WTC11 (cell line): ENCODE measurements around the gene AREL1. TPM values are rescaled to one million over a fixed set of nuclear protein-coding genes. Genes with fewer than 3 reads are reported as not detected.

Experiments used
- ATAC-seq: fragments of 200-7000 bp; cut with Tn5 transposase; 2 replicates; pipeline ENCODE4 v1.10.0; 2021; ENCODE audit warnings: mild to moderate bottlenecking, moderate library complexity
- CTCF ChIA-PET: fragments of 300-600 bp; sonication (Branson Sonifier 250); formaldehyde crosslinking; loops from one replicate; lab custom pipeline; 2021; ENCODE audit warnings: antibody characterized with exemption; lab: Charles Lee
- POLR2A ChIA-PET: fragments of 350-600 bp; sonication (Branson Sonifier 250); formaldehyde crosslinking; loops from one replicate; lab custom pipeline; 2021; ENCODE audit warnings: antibody characterized with exemption; lab: Charles Lee
- DNase-seq: peaks from one replicate; pipeline ENCODE4 v3.0.0; 2021; ENCODE audit warnings: low spot score
- H3K27ac Mint-ChIP-seq: 2 replicates; pipeline ENCODE4 v1.8.0; 2021; ENCODE audit warnings: mixed read lengths
- H3K27me3 Mint-ChIP-seq: 2 replicates; pipeline ENCODE4 v1.8.0; 2021; ENCODE audit warnings: low read depth, mild to moderate bottlenecking, moderate library complexity, mixed read lengths
- H3K36me3 Mint-ChIP-seq: 2 replicates; pipeline ENCODE4 v1.8.0; 2021; ENCODE audit warnings: mixed read lengths
- H3K4me1 Mint-ChIP-seq: 2 replicates; pipeline ENCODE4 v1.8.0; 2022; ENCODE audit warnings: mixed read lengths
- H3K4me3 Mint-ChIP-seq: 2 replicates; pipeline ENCODE4 v1.8.0; 2021; ENCODE audit warnings: mild to moderate bottlenecking, moderate library complexity, mixed read lengths
- H3K9me3 Mint-ChIP-seq: 2 replicates; pipeline ENCODE4 v1.8.0; 2021; ENCODE audit warnings: mixed read lengths
- GRHL2 ChIP-seq: fragments of 250-450 bp; sonication (Bioruptor Pico); IDR thresholded peaks from 2 replicates; pipeline ENCODE4 v1.8.0; 2022; ENCODE audit warnings: mild to moderate bottlenecking, moderate library complexity; ENCODE audit not compliant: insufficient replicate concordance, severe bottlenecking
- IRF2 ChIP-seq: sonication (generic); formaldehyde crosslinking; IDR thresholded peaks from 2 replicates; pipeline ENCODE4 v1.8.0; 2022; ENCODE audit warnings: low read depth, missing genetic modification reagents, borderline replicate concordance
- JAZF1 ChIP-seq: fragments of 250-450 bp; sonication (Bioruptor Pico); IDR thresholded peaks from 2 replicates; pipeline ENCODE4 v1.9.0; 2021; ENCODE audit warnings: moderate library complexity, mild to moderate bottlenecking, inconsistent platforms
- NFATC4 ChIP-seq: fragments of 250-450 bp; sonication (Bioruptor Pico); IDR thresholded peaks from 2 replicates; pipeline ENCODE4 v1.9.0; 2021; ENCODE audit warnings: mild to moderate bottlenecking
- RELA ChIP-seq: sonication (generic); formaldehyde crosslinking; IDR thresholded peaks from 2 replicates; pipeline ENCODE4 v1.8.1; 2022; ENCODE audit warnings: missing genetic modification reagents, mild to moderate bottlenecking, borderline replicate concordance
- SMAD4 ChIP-seq: sonication (generic); formaldehyde crosslinking; IDR thresholded peaks from 2 replicates; pipeline ENCODE4 v1.8.0; 2022; ENCODE audit warnings: mild to moderate bottlenecking, missing genetic modification reagents
- TCF7 ChIP-seq: sonication (generic); formaldehyde crosslinking; IDR thresholded peaks from 2 replicates; pipeline ENCODE4 v1.8.0; 2022; ENCODE audit warnings: mild to moderate bottlenecking, low read depth, missing genetic modification reagents, moderate library complexity
- TP53 ChIP-seq: sonication (generic); formaldehyde crosslinking; IDR thresholded peaks from 2 replicates; pipeline ENCODE4 v1.8.1; 2023; ENCODE audit warnings: mild to moderate bottlenecking, missing genetic modification reagents
- ZNF121 ChIP-seq: sonication (generic); formaldehyde crosslinking; IDR thresholded peaks from 2 replicates; pipeline ENCODE4 v1.8.0; 2023; ENCODE audit warnings: missing genetic modification reagents
- ZNF138 ChIP-seq: sonication (generic); formaldehyde crosslinking; conservative IDR thresholded peaks from 2 replicates; pipeline ENCODE4 v1.8.1; 2022; ENCODE audit warnings: mild to moderate bottlenecking, moderate library complexity, missing genetic modification reagents
- ZNF232 ChIP-seq: sonication (generic); formaldehyde crosslinking; IDR thresholded peaks from 2 replicates; pipeline ENCODE4 v1.8.0; 2022; ENCODE audit warnings: mild to moderate bottlenecking, missing genetic modification reagents
- ZNF281 ChIP-seq: sonication (generic); formaldehyde crosslinking; IDR thresholded peaks from 2 replicates; pipeline ENCODE4 v1.8.0; 2023; ENCODE audit warnings: mild to moderate bottlenecking, missing genetic modification reagents
- ZNF317 ChIP-seq: sonication (generic); formaldehyde crosslinking; IDR thresholded peaks from 2 replicates; pipeline ENCODE4 v1.8.1; 2023; ENCODE audit warnings: low read depth, mild to moderate bottlenecking, moderate library complexity, missing genetic modification reagents, borderline replicate concordance
- ZNF423 ChIP-seq: fragments of 250-450 bp; sonication (Bioruptor Pico); IDR thresholded peaks from 2 replicates; pipeline ENCODE4 v2.1.2; 2022; ENCODE audit warnings: mild to moderate bottlenecking, moderate library complexity
- total RNA-seq: library from RNA; stranded (reverse); gene quantifications from 3 replicates; pipeline ENCODE4 v1.2.3, GENCODE V29; 2021
- TF ChIP-seq, protein P1 (sequence below): fragments of 200-600 bp; IDR thresholded peaks from 2 replicates; pipeline ENCODE4 v1.8.0; 2022; ENCODE audit warnings: antibody characterized with exemption
- TF ChIP-seq, protein P2 (sequence below): sonication (generic); formaldehyde crosslinking; IDR thresholded peaks from 2 replicates; pipeline ENCODE4 v1.8.1; 2023; ENCODE audit warnings: mild to moderate bottlenecking, missing genetic modification reagents, moderate library complexity
- TF ChIP-seq, protein P3 (sequence below): sonication (generic); formaldehyde crosslinking; IDR thresholded peaks from 2 replicates; pipeline ENCODE4 v1.8.0; 2022; ENCODE audit warnings: mild to moderate bottlenecking, missing genetic modification reagents
- TF ChIP-seq, protein P4 (sequence below): sonication (generic); formaldehyde crosslinking; IDR thresholded peaks from 2 replicates; pipeline ENCODE4 v1.8.1; 2022; ENCODE audit warnings: low read depth, mild to moderate bottlenecking, moderate library complexity, missing genetic modification reagents, borderline replicate concordance
- TF ChIP-seq, protein P5 (sequence below): sonication (generic); formaldehyde crosslinking; IDR thresholded peaks from 2 replicates; pipeline ENCODE4 v1.8.0; 2023; ENCODE audit warnings: missing genetic modification reagents

The AREL1 gene
- total RNA-seq, 1 experiment from 2014 or later = 37.0 TPM

GRCh38 chr14:74733221-74733620 is 20.3 kb upstream of the AREL1 start:
- ChIA-PET CTCF (no interaction called here), POLR2A (no interaction called here)
- DNase-seq = no peak
- no peaks in the 10 kb centered on the region for H3K27me3 Mint-ChIP-seq
- no peaks in the 10 kb centered on the region for H3K4me1 Mint-ChIP-seq
- H3K4me3 Mint-ChIP-seq = no peak overlapping the region
- ATAC-seq = no peak
- H3K9me3 Mint-ChIP-seq = no peaks in the 10 kb centered on the region
- TF ChIP-seq, protein P1, sequence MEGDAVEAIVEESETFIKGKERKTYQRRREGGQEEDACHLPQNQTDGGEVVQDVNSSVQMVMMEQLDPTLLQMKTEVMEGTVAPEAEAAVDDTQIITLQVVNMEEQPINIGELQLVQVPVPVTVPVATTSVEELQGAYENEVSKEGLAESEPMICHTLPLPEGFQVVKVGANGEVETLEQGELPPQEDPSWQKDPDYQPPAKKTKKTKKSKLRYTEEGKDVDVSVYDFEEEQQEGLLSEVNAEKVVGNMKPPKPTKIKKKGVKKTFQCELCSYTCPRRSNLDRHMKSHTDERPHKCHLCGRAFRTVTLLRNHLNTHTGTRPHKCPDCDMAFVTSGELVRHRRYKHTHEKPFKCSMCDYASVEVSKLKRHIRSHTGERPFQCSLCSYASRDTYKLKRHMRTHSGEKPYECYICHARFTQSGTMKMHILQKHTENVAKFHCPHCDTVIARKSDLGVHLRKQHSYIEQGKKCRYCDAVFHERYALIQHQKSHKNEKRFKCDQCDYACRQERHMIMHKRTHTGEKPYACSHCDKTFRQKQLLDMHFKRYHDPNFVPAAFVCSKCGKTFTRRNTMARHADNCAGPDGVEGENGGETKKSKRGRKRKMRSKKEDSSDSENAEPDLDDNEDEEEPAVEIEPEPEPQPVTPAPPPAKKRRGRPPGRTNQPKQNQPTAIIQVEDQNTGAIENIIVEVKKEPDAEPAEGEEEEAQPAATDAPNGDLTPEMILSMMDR = no peak
- no peak for TF ChIP-seq ZNF423
- TF ChIP-seq IRF2 = no peak
- TF ChIP-seq, protein P2, sequence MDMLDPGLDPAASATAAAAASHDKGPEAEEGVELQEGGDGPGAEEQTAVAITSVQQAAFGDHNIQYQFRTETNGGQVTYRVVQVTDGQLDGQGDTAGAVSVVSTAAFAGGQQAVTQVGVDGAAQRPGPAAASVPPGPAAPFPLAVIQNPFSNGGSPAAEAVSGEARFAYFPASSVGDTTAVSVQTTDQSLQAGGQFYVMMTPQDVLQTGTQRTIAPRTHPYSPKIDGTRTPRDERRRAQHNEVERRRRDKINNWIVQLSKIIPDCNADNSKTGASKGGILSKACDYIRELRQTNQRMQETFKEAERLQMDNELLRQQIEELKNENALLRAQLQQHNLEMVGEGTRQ (CRISPR knock-in tag) = no peak
- TF ChIP-seq ZNF121 = no peak
- TF ChIP-seq GRHL2 (CRISPR knock-in tag) = no peak
- TF ChIP-seq ZNF281 = no peak
- TF ChIP-seq NFATC4 (CRISPR knock-in tag) = no peak
- TF ChIP-seq, protein P3, sequence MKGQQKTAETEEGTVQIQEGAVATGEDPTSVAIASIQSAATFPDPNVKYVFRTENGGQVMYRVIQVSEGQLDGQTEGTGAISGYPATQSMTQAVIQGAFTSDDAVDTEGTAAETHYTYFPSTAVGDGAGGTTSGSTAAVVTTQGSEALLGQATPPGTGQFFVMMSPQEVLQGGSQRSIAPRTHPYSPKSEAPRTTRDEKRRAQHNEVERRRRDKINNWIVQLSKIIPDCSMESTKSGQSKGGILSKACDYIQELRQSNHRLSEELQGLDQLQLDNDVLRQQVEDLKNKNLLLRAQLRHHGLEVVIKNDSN (CRISPR knock-in tag) = no peak
- TF ChIP-seq ZNF138 (CRISPR knock-in tag) = no peak
- TF ChIP-seq RELA (CRISPR knock-in tag) = no peak
- no peak for TF ChIP-seq ZNF317 (CRISPR knock-in tag)
- no peak overlapping the region for H3K27ac Mint-ChIP-seq
- peaks cover 20% of the 10 kb centered on the region for H3K36me3 Mint-ChIP-seq

DNA sequence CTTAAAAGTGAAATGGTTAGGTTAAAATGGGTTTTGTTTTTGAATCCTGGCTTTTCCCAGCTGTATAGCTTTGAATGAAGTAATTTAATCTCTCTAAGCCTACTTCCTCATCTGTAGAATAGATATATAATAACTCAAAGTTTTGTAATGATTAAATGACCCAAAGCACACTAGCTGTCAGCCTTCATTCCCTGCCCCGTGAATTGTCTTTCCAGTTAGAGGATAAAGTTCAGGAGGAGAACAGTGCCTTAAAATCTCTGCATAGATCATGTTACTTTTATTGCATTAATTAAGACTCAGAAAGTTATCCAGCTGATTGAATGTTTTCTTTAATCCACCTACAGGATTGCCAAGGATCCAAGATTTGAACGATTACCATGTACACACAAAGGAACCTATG is 19.5 kb upstream of the AREL1 start:
- Mint-ChIP-seq H3K4me3 (no peak overlapping the region), H3K27ac (no peak overlapping the region), H3K9me3 (no peaks in the 10 kb centered on the region), H3K27me3 (no peaks in the 10 kb centered on the region), H3K4me1 (no peaks in the 10 kb centered on the region), H3K36me3 (peaks cover 21% of the 10 kb centered on the region)
- TF ChIP-seq, protein P4, sequence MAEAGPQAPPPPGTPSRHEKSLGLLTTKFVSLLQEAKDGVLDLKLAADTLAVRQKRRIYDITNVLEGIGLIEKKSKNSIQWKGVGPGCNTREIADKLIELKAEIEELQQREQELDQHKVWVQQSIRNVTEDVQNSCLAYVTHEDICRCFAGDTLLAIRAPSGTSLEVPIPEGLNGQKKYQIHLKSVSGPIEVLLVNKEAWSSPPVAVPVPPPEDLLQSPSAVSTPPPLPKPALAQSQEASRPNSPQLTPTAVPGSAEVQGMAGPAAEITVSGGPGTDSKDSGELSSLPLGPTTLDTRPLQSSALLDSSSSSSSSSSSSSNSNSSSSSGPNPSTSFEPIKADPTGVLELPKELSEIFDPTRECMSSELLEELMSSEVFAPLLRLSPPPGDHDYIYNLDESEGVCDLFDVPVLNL (CRISPR knock-in tag) = no peak
- TF ChIP-seq NFATC4 (CRISPR knock-in tag) (no peak), JAZF1 (CRISPR knock-in tag) (no peak)
- TF ChIP-seq, protein P5, sequence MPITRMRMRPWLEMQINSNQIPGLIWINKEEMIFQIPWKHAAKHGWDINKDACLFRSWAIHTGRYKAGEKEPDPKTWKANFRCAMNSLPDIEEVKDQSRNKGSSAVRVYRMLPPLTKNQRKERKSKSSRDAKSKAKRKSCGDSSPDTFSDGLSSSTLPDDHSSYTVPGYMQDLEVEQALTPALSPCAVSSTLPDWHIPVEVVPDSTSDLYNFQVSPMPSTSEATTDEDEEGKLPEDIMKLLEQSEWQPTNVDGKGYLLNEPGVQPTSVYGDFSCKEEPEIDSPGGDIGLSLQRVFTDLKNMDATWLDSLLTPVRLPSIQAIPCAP = no peak
- POLR2A ChIA-PET = no interaction called here
- CTCF ChIA-PET = no interaction called here
- ATAC-seq (no peak), DNase-seq (no peak)

- Mint-ChIP-seq H3K27me3 (no peaks in the 10 kb centered on the region), H3K9me3 (no peaks in the 10 kb centered on the region), H3K36me3 (peaks cover 23% of the 10 kb centered on the region), H3K4me3 (no peak overlapping the region), H3K4me1 (no peaks in the 10 kb centered on the region), H3K27ac (no peak overlapping the region)
- POLR2A ChIA-PET = no interaction called here
- TF ChIP-seq TCF7 (CRISPR knock-in tag) = no peak
- no peak for TF ChIP-seq SMAD4 (CRISPR knock-in tag)
- TF ChIP-seq ZNF232 (CRISPR knock-in tag) = no peak
- TF ChIP-seq TP53 (CRISPR knock-in tag) = no peak
- no peak for DNase-seq
- CTCF ChIA-PET = no interaction called here
- ATAC-seq = no peak
Observed at GRCh38 chr14:74723134-74723533, 10.3 kb upstream of the AREL1 start.
